Measurements from ENCODE around the gene IGLL5. TPM values are rescaled to one million over a fixed set of nuclear protein-coding genes. Genes with fewer than 3 reads are reported as not detected.

The IGLL5 gene
- total RNA-seq (ENCODE audit: low replicate concordance), result not detected in 2 replicates
- long read RNA-seq, result 0 reads

DNA sequence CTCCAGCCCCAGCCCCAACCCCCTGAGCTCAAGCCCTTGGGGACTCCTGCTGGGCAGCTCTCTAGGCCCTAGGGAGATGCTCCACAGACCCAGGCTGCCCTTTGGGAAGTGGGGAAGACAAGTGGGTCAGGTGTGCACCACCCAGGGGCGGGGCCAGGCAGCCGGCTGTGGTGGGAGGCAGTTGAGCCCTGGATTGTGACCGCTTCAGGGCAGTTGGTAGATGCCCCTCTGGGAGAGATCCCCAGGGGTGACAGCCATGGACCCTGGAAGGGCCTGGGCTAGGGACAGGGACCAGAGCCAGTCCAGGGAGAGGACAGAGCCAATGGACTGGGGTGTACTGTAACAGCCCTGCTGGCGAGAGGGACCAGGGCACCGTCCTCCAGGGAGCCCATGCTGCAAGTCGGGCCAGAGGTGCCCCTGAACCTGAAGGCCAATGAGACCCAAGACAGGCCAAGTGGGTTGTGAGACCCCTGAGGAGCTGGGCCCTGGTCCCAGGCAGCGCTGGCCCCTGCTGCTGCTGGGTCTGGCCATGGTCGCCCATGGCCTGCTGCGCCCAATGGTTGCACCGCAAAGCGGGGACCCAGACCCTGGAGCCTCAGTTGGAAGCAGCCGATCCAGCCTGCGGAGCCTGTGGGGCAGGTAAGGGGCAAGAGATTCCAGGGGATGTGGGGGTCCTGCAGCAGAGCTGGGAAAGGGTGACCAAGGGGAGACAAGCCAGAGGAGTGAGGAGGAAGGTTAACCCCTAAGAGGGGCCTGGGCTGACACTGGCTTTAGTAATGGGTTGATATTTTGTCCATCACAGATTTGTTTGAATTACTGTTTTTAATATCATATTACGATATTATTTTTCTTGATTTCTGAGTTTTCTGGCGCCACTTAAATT, at the start of gene IGLL5:
IGLL5 (plus strand) TSS at position 196 of the 883 bp plus-strand sequence; CDS start at position 434, 238 bp downstream.
- TF ChIP-seq, protein P1, sequence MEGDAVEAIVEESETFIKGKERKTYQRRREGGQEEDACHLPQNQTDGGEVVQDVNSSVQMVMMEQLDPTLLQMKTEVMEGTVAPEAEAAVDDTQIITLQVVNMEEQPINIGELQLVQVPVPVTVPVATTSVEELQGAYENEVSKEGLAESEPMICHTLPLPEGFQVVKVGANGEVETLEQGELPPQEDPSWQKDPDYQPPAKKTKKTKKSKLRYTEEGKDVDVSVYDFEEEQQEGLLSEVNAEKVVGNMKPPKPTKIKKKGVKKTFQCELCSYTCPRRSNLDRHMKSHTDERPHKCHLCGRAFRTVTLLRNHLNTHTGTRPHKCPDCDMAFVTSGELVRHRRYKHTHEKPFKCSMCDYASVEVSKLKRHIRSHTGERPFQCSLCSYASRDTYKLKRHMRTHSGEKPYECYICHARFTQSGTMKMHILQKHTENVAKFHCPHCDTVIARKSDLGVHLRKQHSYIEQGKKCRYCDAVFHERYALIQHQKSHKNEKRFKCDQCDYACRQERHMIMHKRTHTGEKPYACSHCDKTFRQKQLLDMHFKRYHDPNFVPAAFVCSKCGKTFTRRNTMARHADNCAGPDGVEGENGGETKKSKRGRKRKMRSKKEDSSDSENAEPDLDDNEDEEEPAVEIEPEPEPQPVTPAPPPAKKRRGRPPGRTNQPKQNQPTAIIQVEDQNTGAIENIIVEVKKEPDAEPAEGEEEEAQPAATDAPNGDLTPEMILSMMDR (conservative IDR thresholded peaks at IDR 0.05), result no peak
- Mint-ChIP-seq H3K27ac (no peak within 1 kb of the TSS), H3K36me3 (no peaks in the 10 kb centered on the region), H3K27me3 (peaks cover 39% of the 10 kb centered on the region), H3K4me1 (ENCODE audit: unreplicated experiment) (no peaks in the 10 kb centered on the region), H3K4me3 (no peak within 1 kb of the TSS), H3K9me3 (no peaks in the 10 kb centered on the region)
- no peak for DNase-seq (ENCODE audit: extremely low spot score, unreplicated experiment)

DNA sequence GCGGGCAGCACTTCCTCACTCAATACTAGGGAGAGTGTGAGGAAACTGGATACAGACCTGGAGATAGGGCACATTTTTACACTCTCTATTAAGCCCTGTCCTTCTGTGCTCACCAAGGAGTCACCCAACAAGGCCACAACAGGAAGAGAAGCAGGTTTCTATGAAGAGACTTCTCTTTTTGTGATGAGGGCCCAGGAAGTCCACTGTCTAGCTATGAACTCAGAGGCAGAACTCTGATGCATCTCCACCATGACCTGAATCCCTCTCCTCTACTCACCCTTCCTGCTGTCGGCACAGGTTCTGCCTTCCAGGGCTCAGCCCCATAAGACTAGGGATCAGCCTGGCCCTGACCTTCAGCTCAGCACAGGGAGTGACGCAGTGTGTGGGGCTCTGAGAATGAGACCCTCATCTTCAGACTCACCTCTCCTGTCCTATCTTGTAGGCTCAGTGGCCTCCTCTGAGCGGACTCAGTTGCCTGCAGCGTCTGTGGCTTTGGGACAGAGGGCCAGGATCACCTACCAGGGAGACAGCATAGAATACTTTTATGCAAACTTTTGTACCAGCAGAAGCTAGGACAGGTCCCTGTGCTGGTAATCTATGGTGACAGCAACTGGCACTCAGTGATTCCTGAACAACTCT, 49.3 kb upstream of the IGLL5 start:
- TF ChIP-seq, protein P1 (conservative IDR thresholded peaks at IDR 0.05), result no peak
- DNase-seq (ENCODE audit: extremely low spot score, unreplicated experiment), result no peak
- no peaks in the 10 kb centered on the region for H3K36me3 Mint-ChIP-seq
- H3K9me3 Mint-ChIP-seq, result no peaks in the 10 kb centered on the region
- H3K27ac Mint-ChIP-seq, result no peak overlapping the region
- peaks cover 29% of the 10 kb centered on the region for H3K27me3 Mint-ChIP-seq
- H3K4me3 Mint-ChIP-seq, result no peak overlapping the region
- no peaks in the 10 kb centered on the region for H3K4me1 Mint-ChIP-seq (ENCODE audit: unreplicated experiment)

DNA sequence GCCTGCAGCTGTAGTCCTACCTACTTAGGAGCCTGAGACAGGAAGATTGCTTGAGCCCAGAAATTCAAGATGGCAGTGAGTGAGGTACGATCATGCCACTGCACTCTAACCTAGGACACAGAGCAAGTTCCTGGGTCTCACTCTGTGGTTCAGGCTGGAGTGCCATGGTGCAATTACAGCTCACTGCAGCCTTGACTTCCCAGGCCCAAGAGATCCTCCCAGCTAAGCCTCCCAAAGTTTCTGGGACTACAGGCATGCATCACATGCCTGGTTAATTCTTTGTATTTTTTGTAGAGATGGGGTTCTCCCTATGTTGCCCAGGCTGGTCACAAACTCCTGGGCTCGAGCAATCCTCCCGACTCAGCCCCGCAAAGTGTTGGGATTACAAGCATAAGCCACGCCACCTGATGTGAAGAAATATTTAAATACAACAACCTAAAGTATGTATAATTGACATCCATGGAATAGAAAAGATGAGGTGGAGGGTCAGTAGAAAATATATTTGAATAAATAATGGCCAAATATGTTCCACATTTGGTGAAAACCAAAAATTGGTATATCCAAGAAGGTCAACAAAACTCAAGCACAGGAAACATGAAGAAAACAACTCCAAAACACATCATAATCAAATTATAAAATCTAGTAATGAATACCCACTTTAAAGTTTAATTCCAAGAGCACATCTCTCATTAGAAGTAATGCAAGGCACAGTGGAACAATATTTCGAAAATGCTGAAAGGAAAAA, 47.9 kb upstream of the IGLL5 start:
- H3K9me3 Mint-ChIP-seq, result no peaks in the 10 kb centered on the region
- DNase-seq (ENCODE audit: extremely low spot score, unreplicated experiment), result no peak
- H3K36me3 Mint-ChIP-seq, result no peaks in the 10 kb centered on the region
- no peak overlapping the region for H3K27ac Mint-ChIP-seq
- TF ChIP-seq, protein P1 (conservative IDR thresholded peaks at IDR 0.05), result no peak
- no peaks in the 10 kb centered on the region for H3K4me1 Mint-ChIP-seq (ENCODE audit: unreplicated experiment)
- H3K4me3 Mint-ChIP-seq, result no peak overlapping the region
- H3K27me3 Mint-ChIP-seq, result peaks cover 28% of the 10 kb centered on the region

DNA sequence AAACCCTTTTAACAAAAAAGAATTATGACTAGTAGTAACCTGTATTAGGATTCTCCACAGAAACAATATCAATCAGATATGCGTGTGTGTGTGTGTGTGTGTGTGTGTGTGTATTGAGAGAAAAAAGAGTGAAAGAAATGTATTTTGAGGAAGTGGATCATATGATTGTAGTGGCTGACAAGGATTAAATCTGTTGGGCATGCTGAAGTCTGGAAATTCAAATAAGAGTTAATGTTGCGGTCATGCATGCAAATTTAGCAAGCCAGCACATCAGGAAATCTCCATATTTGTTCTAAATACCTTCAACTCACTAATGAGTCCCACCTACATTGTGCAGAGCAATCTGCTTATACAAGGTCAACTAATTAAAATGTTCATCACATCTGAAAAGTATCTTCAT, 46.8 kb upstream of the IGLL5 start:
- H3K27ac Mint-ChIP-seq, result no peak overlapping the region
- H3K4me1 Mint-ChIP-seq (ENCODE audit: unreplicated experiment), result no peaks in the 10 kb centered on the region
- no peak for DNase-seq (ENCODE audit: extremely low spot score, unreplicated experiment)
- H3K27me3 Mint-ChIP-seq, result peaks cover 25% of the 10 kb centered on the region
- H3K4me3 Mint-ChIP-seq, result no peak overlapping the region
- TF ChIP-seq, protein P1 (conservative IDR thresholded peaks at IDR 0.05), result no peak
- no peaks in the 10 kb centered on the region for H3K36me3 Mint-ChIP-seq
- H3K9me3 Mint-ChIP-seq, result no peaks in the 10 kb centered on the region

DNA sequence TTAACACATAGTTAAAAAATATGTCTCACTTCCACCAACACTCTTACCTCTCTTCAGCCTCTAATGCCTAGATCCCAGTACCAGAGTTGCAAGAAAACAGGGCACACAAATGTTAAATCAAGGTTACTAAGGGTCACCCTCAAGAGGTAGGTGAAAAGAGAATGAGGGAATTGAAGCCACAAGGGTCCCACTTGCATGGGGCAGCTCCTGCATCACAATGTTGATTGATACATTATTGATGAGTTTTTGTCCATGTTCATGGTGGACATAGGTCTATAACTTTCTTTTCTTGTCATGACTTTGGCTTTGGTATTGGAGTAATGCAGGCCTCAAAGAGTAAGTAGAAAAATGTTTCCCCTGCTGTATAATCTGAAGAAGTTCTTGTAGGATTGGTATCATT, 46.0 kb upstream of the IGLL5 start:
- no peaks in the 10 kb centered on the region for H3K36me3 Mint-ChIP-seq

More for the DNA sequence above, 46.0 kb upstream of the IGLL5 start:
- Mint-ChIP-seq H3K4me3 (no peak overlapping the region), H3K4me1 (ENCODE audit: unreplicated experiment) (no peaks in the 10 kb centered on the region), H3K27me3 (peaks cover 25% of the 10 kb centered on the region), H3K27ac (no peak overlapping the region), H3K9me3 (no peaks in the 10 kb centered on the region)
- no peak for DNase-seq (ENCODE audit: extremely low spot score, unreplicated experiment)
- TF ChIP-seq, protein P1 (conservative IDR thresholded peaks at IDR 0.05), result no peak

Measured in type B pancreatic cell (in vitro differentiated cells).